A549 (cell line): ENCODE results near the gene LMF2.
"Not testable (repeated sequence)": the region's sequence is repeated elsewhere in the genome, so short reads cannot be mapped to it uniquely, and the experiment has no call there.

Experiments
- EP300 ChIP-seq, 2 experiments: fragments of >200 bp; sonication (Bioruptor Twin); formaldehyde crosslinking; IDR thresholded peaks; 2 replicates in 1 of 2; 3 replicates in 1 of 2; pipeline ENCODE4 v1.6.1; 2016 to 2017
- ESRRA ChIP-seq: fragments of 150-350 bp; IDR thresholded peaks from 2 replicates; pipeline ENCODE4 v1.6.1; 2014; ENCODE audit warnings: mild to moderate bottlenecking, low read length, borderline replicate concordance
- TF ChIP-seq, protein P1 (sequence below): fragments of >200 bp; sonication (Bioruptor Twin); formaldehyde crosslinking; IDR thresholded peaks from 3 replicates; pipeline ENCODE4 v1.5.1; 2016

DNA sequence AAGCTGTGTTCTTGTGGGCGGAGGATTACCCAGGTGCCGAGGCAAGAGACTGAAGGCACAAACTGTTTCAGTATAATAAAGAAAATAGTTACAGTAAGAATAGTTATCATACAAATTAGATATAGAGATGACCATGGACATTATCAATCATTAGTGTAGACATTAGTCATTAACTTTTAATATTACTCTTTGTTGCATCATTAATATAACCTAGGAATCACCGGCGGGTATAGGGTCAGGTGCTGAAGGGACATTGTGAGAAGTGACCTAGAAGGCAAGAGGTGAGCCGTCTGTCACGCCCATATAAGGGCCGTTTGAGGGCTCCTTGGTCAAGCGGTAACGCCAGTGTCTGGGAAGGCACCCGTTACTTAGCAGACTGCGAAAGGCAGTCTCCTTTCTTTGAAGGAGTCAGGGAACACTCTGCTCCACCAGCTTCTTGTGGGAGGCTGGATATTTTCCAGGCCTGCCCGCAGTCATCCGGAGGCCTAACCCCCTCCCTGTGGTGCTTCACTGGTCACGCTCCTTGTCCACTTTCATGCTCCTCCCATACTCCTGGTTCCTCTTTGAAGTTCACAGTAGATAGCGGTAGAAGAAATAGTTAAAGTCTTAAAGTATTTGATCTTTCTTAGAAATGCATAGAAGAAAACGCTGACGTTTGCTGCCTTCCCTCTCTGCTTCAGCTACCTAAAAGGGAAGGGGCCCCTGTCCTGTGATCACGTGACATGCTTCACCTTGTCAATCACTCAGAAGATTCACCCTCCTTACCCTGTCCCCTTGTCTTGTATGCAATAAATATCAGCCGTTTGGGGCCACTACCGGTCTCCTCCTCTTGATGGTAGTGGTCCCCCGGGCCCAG lies 26.6 kb upstream of the LMF2 start:
- TF ChIP-seq, protein P1, sequence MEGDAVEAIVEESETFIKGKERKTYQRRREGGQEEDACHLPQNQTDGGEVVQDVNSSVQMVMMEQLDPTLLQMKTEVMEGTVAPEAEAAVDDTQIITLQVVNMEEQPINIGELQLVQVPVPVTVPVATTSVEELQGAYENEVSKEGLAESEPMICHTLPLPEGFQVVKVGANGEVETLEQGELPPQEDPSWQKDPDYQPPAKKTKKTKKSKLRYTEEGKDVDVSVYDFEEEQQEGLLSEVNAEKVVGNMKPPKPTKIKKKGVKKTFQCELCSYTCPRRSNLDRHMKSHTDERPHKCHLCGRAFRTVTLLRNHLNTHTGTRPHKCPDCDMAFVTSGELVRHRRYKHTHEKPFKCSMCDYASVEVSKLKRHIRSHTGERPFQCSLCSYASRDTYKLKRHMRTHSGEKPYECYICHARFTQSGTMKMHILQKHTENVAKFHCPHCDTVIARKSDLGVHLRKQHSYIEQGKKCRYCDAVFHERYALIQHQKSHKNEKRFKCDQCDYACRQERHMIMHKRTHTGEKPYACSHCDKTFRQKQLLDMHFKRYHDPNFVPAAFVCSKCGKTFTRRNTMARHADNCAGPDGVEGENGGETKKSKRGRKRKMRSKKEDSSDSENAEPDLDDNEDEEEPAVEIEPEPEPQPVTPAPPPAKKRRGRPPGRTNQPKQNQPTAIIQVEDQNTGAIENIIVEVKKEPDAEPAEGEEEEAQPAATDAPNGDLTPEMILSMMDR: not testable (repeated sequence)
- not testable (repeated sequence) for TF ChIP-seq ESRRA; EP300 (IDR thresholded peaks at IDR 0.05)
